UCSD-AML1 (cell line): ENCODE data around the gene BCL6.

Source experiments
- DNase-seq: peaks from one replicate; lab custom pipeline; 2025; ENCODE audit not compliant: unreplicated experiment; lab: John Stamatoyannopoulos, UW

Gene BCL6

GRCh38 chr3:187745201-187746058, at the start of gene BCL6:
TSS of gene BCL6 (minus strand) at chr3:187745468. CDS start at chr3:187733693, 11,775 bp downstream.
- peak; percentile 92 for DNase-seq

GRCh38 chr3:187794731-187795130, 49.5 kb upstream of the BCL6 start:
- no peak for DNase-seq

GRCh38 chr3:187793618-187794017, 48.4 kb upstream of the BCL6 start:
- no peak for DNase-seq

GRCh38 chr3:187792521-187792920, 47.3 kb upstream of the BCL6 start:
- no peak for DNase-seq

- DNase-seq, result no peak
These were observed 44.6 kb upstream of the BCL6 start for GRCh38 chr3:187789872-187790271.

GRCh38 chr3:187788984-187789857, 44.0 kb upstream of the BCL6 start:
- DNase-seq, result no peak

GRCh38 chr3:187783098-187783497, 37.8 kb upstream of the BCL6 start:
- DNase-seq, result no peak

- no peak for DNase-seq
These were observed 36.7 kb upstream of the BCL6 start for GRCh38 chr3:187782006-187782405.

- no peak for DNase-seq
These were observed 35.7 kb upstream of the BCL6 start for GRCh38 chr3:187781001-187781400.

GRCh38 chr3:187778726-187779125, 33.5 kb upstream of the BCL6 start:
- no peak for DNase-seq

GRCh38 chr3:187777331-187777941, 32.2 kb upstream of the BCL6 start:
- DNase-seq, result peak; percentile 25

- DNase-seq, result no peak
These were observed 30.3 kb upstream of the BCL6 start for GRCh38 chr3:187775549-187775948.

GRCh38 chr3:187774185-187774789, 29.0 kb upstream of the BCL6 start:
- DNase-seq, result no peak

- DNase-seq, result peak; percentile 43
These were observed 28.2 kb upstream of the BCL6 start for GRCh38 chr3:187773233-187774184.

GRCh38 chr3:187770224-187770623, 25.0 kb upstream of the BCL6 start:
- no peak for DNase-seq

GRCh38 chr3:187769771-187770170, 24.5 kb upstream of the BCL6 start:
- DNase-seq, result no peak

- DNase-seq, result no peak
These were observed 22.2 kb upstream of the BCL6 start for GRCh38 chr3:187767266-187768012.

GRCh38 chr3:187765342-187765741, 20.1 kb upstream of the BCL6 start:
- DNase-seq, result no peak
